ENCODE measurements around the gene ZDHHC4. TPM values are rescaled to one million over a fixed set of nuclear protein-coding genes. Genes with fewer than 3 reads are reported as not detected.
"Not testable (repeated sequence)": the region's sequence is repeated elsewhere in the genome, so short reads cannot be mapped to it uniquely, and the experiment has no call there.

Gene ZDHHC4
- total and polyA plus RNA-seq, 5 donors from 2014 or later, result 20.4 to 77.9 (median 64.4) TPM

DNA sequence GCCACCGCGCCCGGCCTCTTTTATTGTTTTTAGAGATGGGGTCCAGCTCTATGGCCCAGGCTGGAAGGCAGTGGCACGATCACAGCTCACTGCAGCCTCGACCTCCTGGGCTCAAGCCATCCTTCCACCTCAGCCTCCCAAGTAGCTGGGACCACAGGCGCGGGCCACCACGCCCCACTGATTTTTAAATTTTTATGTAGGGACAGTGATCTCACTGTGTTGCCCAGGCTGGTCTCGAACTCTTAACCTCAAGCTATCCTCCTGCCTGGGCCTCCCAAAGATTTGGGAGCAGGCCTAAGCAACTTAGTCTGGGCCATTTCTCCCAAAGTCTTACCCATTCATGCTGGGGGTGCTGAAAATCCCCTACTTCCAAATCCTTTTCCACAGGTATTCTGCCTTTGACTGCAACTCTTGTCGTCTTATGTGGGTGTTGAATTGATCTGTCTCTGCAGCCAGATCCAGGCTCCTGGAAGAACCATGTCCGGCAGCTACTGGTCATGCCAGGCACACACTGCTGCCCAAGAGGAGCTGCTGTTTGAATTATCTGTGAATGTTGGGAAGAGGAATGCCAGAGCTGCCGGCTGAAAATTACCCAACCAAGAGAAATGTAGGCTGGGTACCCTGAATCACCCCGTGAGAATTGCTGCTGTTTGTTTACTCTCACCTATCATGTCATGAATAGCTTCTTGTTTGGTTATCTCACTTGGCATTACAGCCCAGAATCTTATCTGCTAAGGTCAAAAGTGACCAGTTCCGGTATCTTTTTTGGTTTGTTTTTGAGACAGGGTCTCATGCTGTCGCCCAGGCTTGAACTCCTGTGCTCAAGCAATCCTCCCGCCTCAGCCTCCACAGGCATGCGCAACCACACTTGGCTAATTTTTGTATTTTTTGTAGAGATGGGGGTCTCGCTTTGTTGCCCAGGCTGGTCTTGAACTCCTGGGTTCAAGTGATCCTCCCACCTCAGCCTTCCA, 1.1 kb downstream of the ZDHHC4 start:
- no peaks in the 10 kb centered on the region for H3K27me3 ChIP-seq (ENCODE audit: control insufficient read depth, insufficient read depth, low read length)
- peaks cover 24% of the 10 kb centered on the region for H3K36me3 ChIP-seq (ENCODE audit: control insufficient read depth, insufficient read depth, low read length)
- Mint-ChIP-seq H3K36me3 (peaks cover 29% of the 10 kb centered on the region), H3K4me3 (peak overlapping the region; percentile 73 to 91 (median 90)), H3K4me1 (peaks cover 7 to 25% (median 13%) of the 10 kb centered on the region in 4 donors), H3K9me3 (no peaks in the 10 kb centered on the region), H3K27ac (peak overlapping the region; percentile 79 to 94 (median 85)), H3K27me3 (peaks cover 4% of the 10 kb centered on the region)
- H3K27ac ChIP-seq (ENCODE audit: insufficient read depth, low read length, poor library complexity, severe bottlenecking), result peak overlapping the region; percentile 90
- H3K9me3 ChIP-seq (ENCODE audit: control insufficient read depth in 2 of 2, low read length in 2 of 2), result no peaks in the 10 kb centered on the region
- no peak overlapping the region for H3K4me3 ChIP-seq (ENCODE audit: low read depth, low read length)
- peaks cover 8% of the 10 kb centered on the region for H3K4me1 ChIP-seq (ENCODE audit: control insufficient read depth, insufficient read depth, low read length, poor library complexity, severe bottlenecking)
- no peak for ATAC-seq (ENCODE audit: low read depth in 2 of 2)
- no peak for DNase-seq

DNA sequence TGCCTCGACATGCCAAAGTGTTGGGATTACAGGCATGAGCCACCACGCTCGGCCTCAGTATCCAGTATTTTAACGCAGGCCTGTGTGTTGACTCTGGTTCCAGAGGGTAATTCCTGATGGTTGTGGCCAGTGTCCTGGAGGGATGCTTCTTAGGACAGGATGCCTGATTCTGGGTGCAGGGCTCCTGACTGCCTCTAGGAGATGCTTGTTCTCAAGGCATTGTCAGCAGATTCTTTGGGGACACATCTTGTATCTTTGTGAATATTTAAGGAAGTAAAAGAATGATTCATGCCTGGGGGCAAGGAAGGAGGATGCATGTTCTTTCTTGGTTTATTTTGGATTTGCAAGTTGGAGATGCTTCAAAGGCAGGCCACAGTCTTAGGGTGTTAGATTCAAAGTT, 2.2 kb downstream of the ZDHHC4 start:
- Mint-ChIP-seq H3K27me3 (peaks cover 3% of the 10 kb centered on the region), H3K4me3 (peak overlapping the region; percentile 73 to 91 (median 84)), H3K4me1 (peaks cover 7 to 25% (median 13%) of the 10 kb centered on the region in 4 donors), H3K36me3 (peaks cover 36% of the 10 kb centered on the region), H3K9me3 (no peaks in the 10 kb centered on the region), H3K27ac (peak overlapping the region in 1 of 3 donors; percentile 46)
- DNase-seq (no peak), ATAC-seq (ENCODE audit: low read depth in 2 of 2) (no peak)
- Histone ChIP-seq H3K27ac (ENCODE audit: insufficient read depth, low read length, poor library complexity, severe bottlenecking) (no peak overlapping the region), H3K27me3 (ENCODE audit: control insufficient read depth, insufficient read depth, low read length) (no peaks in the 10 kb centered on the region), H3K4me1 (ENCODE audit: control insufficient read depth, insufficient read depth, low read length, poor library complexity, severe bottlenecking) (peaks cover 8% of the 10 kb centered on the region), H3K4me3 (ENCODE audit: low read depth, low read length) (no peak overlapping the region), H3K9me3 (ENCODE audit: control insufficient read depth in 2 of 2, low read length in 2 of 2) (no peaks in the 10 kb centered on the region), H3K36me3 (ENCODE audit: control insufficient read depth, insufficient read depth, low read length) (peaks cover 33% of the 10 kb centered on the region)

DNA sequence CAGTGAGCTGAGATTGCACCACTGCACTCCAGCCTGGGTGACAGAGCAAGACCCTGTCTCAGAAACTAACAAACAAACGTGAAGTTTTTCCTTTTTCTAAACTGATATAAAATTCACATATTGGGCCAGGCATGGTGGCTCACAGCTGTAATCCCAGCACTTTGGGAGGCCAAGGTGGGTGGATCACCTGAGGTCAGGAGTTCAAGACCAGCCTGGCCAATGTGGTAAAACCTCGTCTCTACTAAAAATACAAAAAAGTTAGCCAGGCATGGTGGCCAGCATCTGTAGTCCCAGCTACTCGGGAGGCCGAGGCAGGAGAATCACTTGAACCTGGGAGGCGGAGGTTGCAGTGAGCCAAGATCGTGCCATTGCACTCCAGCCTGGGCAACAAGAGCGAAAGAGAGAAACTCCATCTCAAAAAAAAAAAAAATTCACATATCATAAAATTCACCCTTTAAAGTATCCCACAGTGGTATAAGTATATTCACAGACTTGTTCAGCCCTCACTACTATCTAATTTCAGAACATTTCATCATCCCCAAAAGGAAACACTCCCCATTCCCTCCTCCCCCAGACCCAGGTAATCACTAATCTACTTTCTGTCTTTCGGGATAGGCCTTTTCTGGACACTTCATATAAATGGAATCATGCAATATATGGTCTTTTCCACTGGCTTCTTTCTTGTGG, 8.6 kb downstream of the ZDHHC4 start:
- H3K4me3 Mint-ChIP-seq, result peak overlapping the region in 1 of 4 donors; percentile 19
- not testable (repeated sequence) for H3K4me3 ChIP-seq (ENCODE audit: low read depth, low read length); H3K9me3 ChIP-seq (ENCODE audit: control insufficient read depth in 2 of 2, low read length in 2 of 2); ATAC-seq (ENCODE audit: low read depth in 2 of 2); H3K27me3 Mint-ChIP-seq; DNase-seq; H3K27me3 ChIP-seq (ENCODE audit: control insufficient read depth, insufficient read depth, low read length); H3K27ac ChIP-seq (ENCODE audit: insufficient read depth, low read length, poor library complexity, severe bottlenecking); H3K9me3 Mint-ChIP-seq
- peak overlapping the region in 1 of 3 donors; percentile 40 for H3K27ac Mint-ChIP-seq
- Histone ChIP-seq H3K4me1 (ENCODE audit: control insufficient read depth, insufficient read depth, low read length, poor library complexity, severe bottlenecking) (peaks cover 10% of the 10 kb centered on the region), H3K36me3 (ENCODE audit: control insufficient read depth, insufficient read depth, low read length) (peaks cover 35% of the 10 kb centered on the region)
- H3K4me1 Mint-ChIP-seq, result peaks cover 9 to 15% (median 11%) of the 10 kb centered on the region in 4 donors
- H3K36me3 Mint-ChIP-seq, result peaks cover 42% of the 10 kb centered on the region

DNA sequence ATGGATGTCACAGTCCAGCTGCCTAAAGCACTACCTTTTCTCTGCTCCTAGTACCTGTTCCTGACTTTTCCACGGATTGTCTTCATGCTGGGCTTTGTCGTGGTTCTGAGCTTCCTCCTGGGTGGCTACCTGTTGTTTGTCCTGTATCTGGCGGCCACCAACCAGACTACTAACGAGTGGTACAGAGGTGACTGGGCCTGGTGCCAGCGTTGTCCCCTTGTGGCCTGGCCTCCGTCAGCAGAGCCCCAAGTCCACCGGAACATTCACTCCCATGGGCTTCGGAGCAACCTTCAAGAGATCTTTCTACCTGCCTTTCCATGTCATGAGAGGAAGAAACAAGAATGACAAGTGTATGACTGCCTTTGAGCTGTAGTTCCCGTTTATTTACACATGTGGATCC, 11.3 kb downstream of the ZDHHC4 start:
- peaks cover 0 to 3% (median 0%) of the 10 kb centered on the region in 7 donors for H3K9me3 Mint-ChIP-seq
- no peak overlapping the region for H3K27ac ChIP-seq (ENCODE audit: insufficient read depth, low read length, poor library complexity, severe bottlenecking)
- no peak overlapping the region for H3K4me3 ChIP-seq (ENCODE audit: low read depth, low read length)
- peak overlapping the region; percentile 63 to 88 (median 72) for H3K4me3 Mint-ChIP-seq
- H3K36me3 ChIP-seq (ENCODE audit: control insufficient read depth, insufficient read depth, low read length), result peaks cover 30% of the 10 kb centered on the region
- peak overlapping the region; percentile 71 to 84 (median 84) for H3K27ac Mint-ChIP-seq
- H3K9me3 ChIP-seq (ENCODE audit: control insufficient read depth in 2 of 2, low read length in 2 of 2), result no peaks in the 10 kb centered on the region
- peaks cover 0 to 30% (median 12%) of the 10 kb centered on the region in 4 donors for H3K4me1 Mint-ChIP-seq
- DNase-seq (no peak), ATAC-seq (ENCODE audit: low read depth in 2 of 2) (no peak)
- no peaks in the 10 kb centered on the region for H3K27me3 ChIP-seq (ENCODE audit: control insufficient read depth, insufficient read depth, low read length)
- peaks cover 25% of the 10 kb centered on the region for H3K36me3 Mint-ChIP-seq
- peaks cover 22% of the 10 kb centered on the region for H3K4me1 ChIP-seq (ENCODE audit: control insufficient read depth, insufficient read depth, low read length, poor library complexity, severe bottlenecking)
- H3K27me3 Mint-ChIP-seq, result no peaks in the 10 kb centered on the region

GRCh38 chr7:6589151-6589828, 12.0 kb downstream of the ZDHHC4 start:
- Histone ChIP-seq H3K27me3 (ENCODE audit: control insufficient read depth, insufficient read depth, low read length) (no peaks in the 10 kb centered on the region), H3K36me3 (ENCODE audit: control insufficient read depth, insufficient read depth, low read length) (peaks cover 32% of the 10 kb centered on the region), H3K4me3 (ENCODE audit: low read depth, low read length) (no peak overlapping the region), H3K9me3 (ENCODE audit: control insufficient read depth in 2 of 2, low read length in 2 of 2) (no peaks in the 10 kb centered on the region), H3K27ac (ENCODE audit: insufficient read depth, low read length, poor library complexity, severe bottlenecking) (peak overlapping the region; percentile 65), H3K4me1 (ENCODE audit: control insufficient read depth, insufficient read depth, low read length, poor library complexity, severe bottlenecking) (peaks cover 22% of the 10 kb centered on the region)
- Mint-ChIP-seq H3K4me1 (peaks cover 0 to 31% (median 12%) of the 10 kb centered on the region in 4 donors), H3K27me3 (no peaks in the 10 kb centered on the region), H3K4me3 (peak overlapping the region; percentile 74 to 88 (median 78)), H3K9me3 (peaks cover 0 to 3% (median 0%) of the 10 kb centered on the region in 7 donors), H3K36me3 (peaks cover 21% of the 10 kb centered on the region), H3K27ac (peak overlapping the region; percentile 71 to 85 (median 84))
- DNase-seq (no peak), ATAC-seq (ENCODE audit: low read depth in 2 of 2) (no peak)

DNA sequence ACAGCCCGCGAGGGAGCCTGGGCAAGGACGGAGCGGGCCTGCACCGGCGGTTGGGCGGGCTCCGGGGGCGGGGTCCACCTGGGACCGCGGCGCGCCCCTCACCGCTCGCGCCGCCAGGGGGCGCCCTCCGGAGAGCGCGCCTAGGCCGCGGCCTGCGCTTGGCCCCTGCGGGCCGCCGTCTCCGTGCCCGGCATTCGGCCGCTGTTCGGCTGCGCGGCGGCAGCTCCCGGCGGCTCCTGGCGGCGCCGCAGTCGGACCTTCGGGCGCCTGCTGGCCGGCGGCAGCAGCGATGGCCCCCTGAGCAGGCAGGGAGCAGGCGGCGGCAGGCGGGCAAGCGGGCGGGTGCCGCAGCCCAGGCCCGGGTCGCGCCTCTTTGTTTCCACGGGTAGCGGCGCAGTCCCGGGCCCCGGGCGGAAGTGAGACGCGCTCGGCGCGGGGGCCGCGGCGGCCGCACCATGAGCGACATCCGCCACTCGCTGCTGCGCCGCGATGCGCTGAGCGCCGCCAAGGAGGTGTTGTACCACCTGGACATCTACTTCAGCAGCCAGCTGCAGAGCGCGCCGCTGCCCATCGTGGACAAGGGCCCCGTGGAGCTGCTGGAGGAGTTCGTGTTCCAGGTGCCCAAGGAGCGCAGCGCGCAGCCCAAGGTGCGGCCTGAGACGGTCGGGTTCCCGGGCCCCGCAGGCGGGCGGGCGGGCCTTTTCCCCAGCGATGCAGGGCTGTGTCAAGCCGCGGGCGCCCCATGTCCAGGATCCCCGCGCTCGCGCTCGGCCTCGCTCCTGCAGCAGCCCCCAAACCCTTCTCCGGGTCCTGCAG, 12.8 kb downstream of the ZDHHC4 start, which contains the start of gene INTS15:
INTS15 (plus strand) TSS at position 193 of the 816 bp plus-strand sequence; CDS start at position 456, 263 bp downstream.
- H3K36me3 Mint-ChIP-seq, result peaks cover 18% of the 10 kb centered on the region
- H3K4me1 ChIP-seq (ENCODE audit: control insufficient read depth, insufficient read depth, low read length, poor library complexity, severe bottlenecking), result peaks cover 22% of the 10 kb centered on the region
- peaks cover 33% of the 10 kb centered on the region for H3K36me3 ChIP-seq (ENCODE audit: control insufficient read depth, insufficient read depth, low read length)
- H3K27ac ChIP-seq (ENCODE audit: insufficient read depth, low read length, poor library complexity, severe bottlenecking), result peak within 1 kb of the TSS; percentile 80
- H3K27me3 ChIP-seq (ENCODE audit: control insufficient read depth, insufficient read depth, low read length), result no peaks in the 10 kb centered on the region
- peaks cover 0 to 31% (median 12%) of the 10 kb centered on the region in 4 donors for H3K4me1 Mint-ChIP-seq
- peak; percentile 72 to 90 (median 88) for DNase-seq
- ATAC-seq (ENCODE audit: low read depth in 2 of 2), result peak; percentile 89
- peak within 1 kb of the TSS; percentile 86 for H3K4me3 ChIP-seq (ENCODE audit: low read depth, low read length)
- H3K9me3 ChIP-seq (ENCODE audit: control insufficient read depth in 2 of 2, low read length in 2 of 2), result no peaks in the 10 kb centered on the region
- H3K27ac Mint-ChIP-seq, result peak within 1 kb of the TSS; percentile 88 to 93 (median 90)
- no peaks in the 10 kb centered on the region for H3K27me3 Mint-ChIP-seq
- peak within 1 kb of the TSS; percentile 90 to 98 (median 93) for H3K4me3 Mint-ChIP-seq
- peaks cover 0 to 3% (median 0%) of the 10 kb centered on the region in 7 donors for H3K9me3 Mint-ChIP-seq
